H1 (cell line): Measurements from ENCODE around the gene IL19.

Source experiments
- BACH1 ChIP-seq: IDR thresholded peaks from 2 replicates; pipeline ENCODE4 v1.6.1; 2012; ENCODE audit warnings: low read length, improper control_type of control experiment
- EGR1 ChIP-seq: IDR thresholded peaks from 2 replicates; pipeline ENCODE4 v1.6.1; 2011; ENCODE audit warnings: low read depth, low read length, borderline replicate concordance
- GABPA ChIP-seq: IDR thresholded peaks from 2 replicates; pipeline ENCODE4 v1.6.1; 2011; ENCODE audit warnings: mild to moderate bottlenecking, low read length, moderate library complexity, borderline replicate concordance; ENCODE audit not compliant: insufficient read depth
- MAX ChIP-seq: IDR thresholded peaks from 2 replicates; pipeline ENCODE4 v1.6.1; 2012; ENCODE audit warnings: inconsistent platforms
- RAD21 ChIP-seq, 2 experiments: IDR thresholded peaks in 1 of 2; conservative IDR thresholded peaks in 1 of 2; 2 replicates each; pipeline ENCODE4 v1.6.1; 2011; ENCODE audit warnings: low read depth in 2 of 2, low read length in 2 of 2, improper control_type of control experiment in 1 of 2, inconsistent platforms in 1 of 2, mild to moderate bottlenecking in 1 of 2, moderate library complexity in 1 of 2
- SP2 ChIP-seq: IDR thresholded peaks from 2 replicates; pipeline ENCODE4 v1.6.1; 2012; ENCODE audit warnings: mild to moderate bottlenecking, low read length, inconsistent platforms
- TAF1 ChIP-seq: IDR thresholded peaks from 2 replicates; pipeline ENCODE4 v1.6.1; 2011; ENCODE audit warnings: mild to moderate bottlenecking, low read depth, low read length
- TCF12 ChIP-seq: IDR thresholded peaks from 2 replicates; pipeline ENCODE4 v1.6.1; 2011; ENCODE audit warnings: low read depth, mild to moderate bottlenecking, low read length
- TEAD4 ChIP-seq: IDR thresholded peaks from 2 replicates; pipeline ENCODE4 v1.6.1; 2012; ENCODE audit warnings: low read depth, low read length, inconsistent platforms, mixed read lengths
- ZNF274 ChIP-seq: IDR thresholded peaks from 2 replicates; pipeline ENCODE4 v1.7.0; 2012; ENCODE audit warnings: low read length, borderline replicate concordance; ENCODE audit errors: extremely low read depth
- TF ChIP-seq, protein P1 (sequence below), 3 experiments: IDR thresholded peaks; 1 replicate in 2 of 3; 2 replicates in 1 of 3; pipeline versions ENCODE4 v1.5.1 to v1.6.1; 2011; ENCODE audit warnings: low read length in 3 of 3, mild to moderate bottlenecking in 3 of 3, inconsistent platforms in 2 of 3, low read depth in 1 of 3, moderate library complexity in 1 of 3; ENCODE audit not compliant: insufficient read depth in 1 of 3; ENCODE audit errors: control extremely low read depth in 1 of 3
- TF ChIP-seq, protein P2 (sequence below): IDR thresholded peaks from 2 replicates; pipeline ENCODE4 v1.6.1; 2011; ENCODE audit warnings: low read length, improper control_type of control experiment

- TF ChIP-seq, protein P1, sequence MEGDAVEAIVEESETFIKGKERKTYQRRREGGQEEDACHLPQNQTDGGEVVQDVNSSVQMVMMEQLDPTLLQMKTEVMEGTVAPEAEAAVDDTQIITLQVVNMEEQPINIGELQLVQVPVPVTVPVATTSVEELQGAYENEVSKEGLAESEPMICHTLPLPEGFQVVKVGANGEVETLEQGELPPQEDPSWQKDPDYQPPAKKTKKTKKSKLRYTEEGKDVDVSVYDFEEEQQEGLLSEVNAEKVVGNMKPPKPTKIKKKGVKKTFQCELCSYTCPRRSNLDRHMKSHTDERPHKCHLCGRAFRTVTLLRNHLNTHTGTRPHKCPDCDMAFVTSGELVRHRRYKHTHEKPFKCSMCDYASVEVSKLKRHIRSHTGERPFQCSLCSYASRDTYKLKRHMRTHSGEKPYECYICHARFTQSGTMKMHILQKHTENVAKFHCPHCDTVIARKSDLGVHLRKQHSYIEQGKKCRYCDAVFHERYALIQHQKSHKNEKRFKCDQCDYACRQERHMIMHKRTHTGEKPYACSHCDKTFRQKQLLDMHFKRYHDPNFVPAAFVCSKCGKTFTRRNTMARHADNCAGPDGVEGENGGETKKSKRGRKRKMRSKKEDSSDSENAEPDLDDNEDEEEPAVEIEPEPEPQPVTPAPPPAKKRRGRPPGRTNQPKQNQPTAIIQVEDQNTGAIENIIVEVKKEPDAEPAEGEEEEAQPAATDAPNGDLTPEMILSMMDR (IDR thresholded peaks at IDR 0.05; ENCODE audit: control extremely low read depth in 1 of 3, insufficient read depth in 1 of 3, low read depth in 1 of 3, low read length in 3 of 3): no peak
- TF ChIP-seq TCF12 (no peak), TEAD4 (no peak), TAF1 (no peak), GABPA (no peak), BACH1 (no peak), SP2 (no peak), EGR1 (no peak), ZNF274 (no peak), MAX (no peak), RAD21 (IDR thresholded peaks at IDR 0.05 in 1 of 2, conservative IDR thresholded peaks at IDR 0.05 in 1 of 2; ENCODE audit: low read depth in 2 of 2, low read length in 2 of 2) (no peak)
- TF ChIP-seq, protein P2, sequence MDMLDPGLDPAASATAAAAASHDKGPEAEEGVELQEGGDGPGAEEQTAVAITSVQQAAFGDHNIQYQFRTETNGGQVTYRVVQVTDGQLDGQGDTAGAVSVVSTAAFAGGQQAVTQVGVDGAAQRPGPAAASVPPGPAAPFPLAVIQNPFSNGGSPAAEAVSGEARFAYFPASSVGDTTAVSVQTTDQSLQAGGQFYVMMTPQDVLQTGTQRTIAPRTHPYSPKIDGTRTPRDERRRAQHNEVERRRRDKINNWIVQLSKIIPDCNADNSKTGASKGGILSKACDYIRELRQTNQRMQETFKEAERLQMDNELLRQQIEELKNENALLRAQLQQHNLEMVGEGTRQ: no peak
Measured at GRCh38 chr1:206823727-206824126, 53.2 kb downstream of the IL19 start.
